ENCODE results near the gene TRIM62. TPM values are rescaled to one million over a fixed set of nuclear protein-coding genes. Genes with fewer than 3 reads are reported as not detected.

The TRIM62 gene
- total RNA-seq, 1 experiment from 2014 or later, result 2.5 TPM

- H3K4me3 ChIP-seq (ENCODE audit: low read depth, low read length), result no peak overlapping the region
- Mint-ChIP-seq H3K36me3 (ENCODE audit: insufficient read depth, unreplicated experiment) (no peaks in the 10 kb centered on the region), H3K27ac (ENCODE audit: unreplicated experiment) (no peak overlapping the region), H3K27me3 (ENCODE audit: insufficient read depth, unreplicated experiment) (peaks cover 6% of the 10 kb centered on the region), H3K4me3 (ENCODE audit: unreplicated experiment) (no peak overlapping the region), H3K4me1 (ENCODE audit: low read depth, unreplicated experiment) (no peaks in the 10 kb centered on the region), H3K9me3 (ENCODE audit: unreplicated experiment) (no peaks in the 10 kb centered on the region)
- BruUV-seq (replicated peaks), result no TSS peak
- H3K9me3 ChIP-seq, result no peaks in the 10 kb centered on the region
- H3K27me3 ChIP-seq (replicated peaks; ENCODE audit: control insufficient read depth, insufficient read depth, low read length), result no peaks in the 10 kb centered on the region
- CTCF ChIA-PET, result no interaction called here
- no peak for DNase-seq
- intact Hi-C loops (cut with micrococcal nuclease; ENCODE audit: unreplicated experiment), result no loop called here
- TF ChIP-seq, protein P1, sequence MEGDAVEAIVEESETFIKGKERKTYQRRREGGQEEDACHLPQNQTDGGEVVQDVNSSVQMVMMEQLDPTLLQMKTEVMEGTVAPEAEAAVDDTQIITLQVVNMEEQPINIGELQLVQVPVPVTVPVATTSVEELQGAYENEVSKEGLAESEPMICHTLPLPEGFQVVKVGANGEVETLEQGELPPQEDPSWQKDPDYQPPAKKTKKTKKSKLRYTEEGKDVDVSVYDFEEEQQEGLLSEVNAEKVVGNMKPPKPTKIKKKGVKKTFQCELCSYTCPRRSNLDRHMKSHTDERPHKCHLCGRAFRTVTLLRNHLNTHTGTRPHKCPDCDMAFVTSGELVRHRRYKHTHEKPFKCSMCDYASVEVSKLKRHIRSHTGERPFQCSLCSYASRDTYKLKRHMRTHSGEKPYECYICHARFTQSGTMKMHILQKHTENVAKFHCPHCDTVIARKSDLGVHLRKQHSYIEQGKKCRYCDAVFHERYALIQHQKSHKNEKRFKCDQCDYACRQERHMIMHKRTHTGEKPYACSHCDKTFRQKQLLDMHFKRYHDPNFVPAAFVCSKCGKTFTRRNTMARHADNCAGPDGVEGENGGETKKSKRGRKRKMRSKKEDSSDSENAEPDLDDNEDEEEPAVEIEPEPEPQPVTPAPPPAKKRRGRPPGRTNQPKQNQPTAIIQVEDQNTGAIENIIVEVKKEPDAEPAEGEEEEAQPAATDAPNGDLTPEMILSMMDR (IDR thresholded peaks at IDR 0.05; ENCODE audit: insufficient read depth in 1 of 2, low read depth in 1 of 2, low read length in 1 of 2, severe bottlenecking in 1 of 2, unreplicated experiment in 1 of 2), result no peak
- no peaks in the 10 kb centered on the region for H3K36me3 ChIP-seq (ENCODE audit: control insufficient read depth, insufficient read depth, low read length)
- H3K4me1 ChIP-seq, result no peaks in the 10 kb centered on the region
- POLR2A ChIA-PET, result no interaction called here
Measured at GRCh38 chr1:33211972-33212371, 30.1 kb upstream of the TRIM62 start.

GRCh38 chr1:33206340-33206739, 24.5 kb upstream of the TRIM62 start:
- H3K4me1 Mint-ChIP-seq (ENCODE audit: low read depth, unreplicated experiment), result no peaks in the 10 kb centered on the region
- no peaks in the 10 kb centered on the region for H3K36me3 ChIP-seq (ENCODE audit: control insufficient read depth, insufficient read depth, low read length)
- intact Hi-C loops (cut with micrococcal nuclease; ENCODE audit: unreplicated experiment), result no loop called here
- DNase-seq, result no peak
- no peaks in the 10 kb centered on the region for H3K27me3 ChIP-seq (replicated peaks; ENCODE audit: control insufficient read depth, insufficient read depth, low read length)
- no peaks in the 10 kb centered on the region for H3K9me3 ChIP-seq
- no TSS peak for BruUV-seq (replicated peaks)
- no peaks in the 10 kb centered on the region for H3K4me1 ChIP-seq
- H3K4me3 ChIP-seq (ENCODE audit: low read depth, low read length), result no peak overlapping the region
- TF ChIP-seq, protein P1 (IDR thresholded peaks at IDR 0.05; ENCODE audit: insufficient read depth in 1 of 2, low read depth in 1 of 2, low read length in 1 of 2, severe bottlenecking in 1 of 2, unreplicated experiment in 1 of 2), result no peak
- peaks cover 14% of the 10 kb centered on the region for H3K27me3 Mint-ChIP-seq (ENCODE audit: insufficient read depth, unreplicated experiment)
- H3K9me3 Mint-ChIP-seq (ENCODE audit: unreplicated experiment), result peaks cover 4% of the 10 kb centered on the region
- ChIA-PET CTCF (no interaction called here), POLR2A (no interaction called here)
- H3K36me3 Mint-ChIP-seq (ENCODE audit: insufficient read depth, unreplicated experiment), result peaks cover 5% of the 10 kb centered on the region
- H3K27ac Mint-ChIP-seq (ENCODE audit: unreplicated experiment), result no peak overlapping the region
- no peak overlapping the region for H3K4me3 Mint-ChIP-seq (ENCODE audit: unreplicated experiment)

DNA sequence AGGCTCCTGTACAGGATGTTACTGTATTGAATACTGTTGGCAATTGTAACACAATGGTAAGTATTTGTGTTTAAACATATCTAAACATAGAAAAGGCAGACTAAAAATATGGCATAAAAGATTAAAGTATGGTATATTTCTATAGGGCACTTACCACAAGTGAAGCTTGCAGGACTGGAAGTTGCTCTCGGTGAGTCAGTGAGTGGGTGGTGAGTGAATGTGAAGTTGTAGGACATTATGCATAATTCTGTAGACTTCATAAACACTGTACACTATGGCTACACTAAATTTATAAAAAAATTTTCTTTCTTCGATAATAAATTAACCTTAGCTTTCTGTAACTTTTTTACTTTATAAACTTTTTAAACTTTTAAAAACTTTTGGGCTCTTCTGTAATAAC, 13.7 kb upstream of the TRIM62 start:
- Histone ChIP-seq H3K9me3 (no peaks in the 10 kb centered on the region), H3K27me3 (replicated peaks; ENCODE audit: control insufficient read depth, insufficient read depth, low read length) (no peaks in the 10 kb centered on the region), H3K4me1 (no peaks in the 10 kb centered on the region), H3K36me3 (ENCODE audit: control insufficient read depth, insufficient read depth, low read length) (no peaks in the 10 kb centered on the region), H3K4me3 (ENCODE audit: low read depth, low read length) (no peak overlapping the region)
- intact Hi-C loops (cut with micrococcal nuclease; ENCODE audit: unreplicated experiment), result no loop called here
- Mint-ChIP-seq H3K4me3 (ENCODE audit: unreplicated experiment) (no peak overlapping the region), H3K27me3 (ENCODE audit: insufficient read depth, unreplicated experiment) (peaks cover 25% of the 10 kb centered on the region), H3K36me3 (ENCODE audit: insufficient read depth, unreplicated experiment) (no peaks in the 10 kb centered on the region), H3K27ac (ENCODE audit: unreplicated experiment) (no peak overlapping the region), H3K4me1 (ENCODE audit: low read depth, unreplicated experiment) (no peaks in the 10 kb centered on the region), H3K9me3 (ENCODE audit: unreplicated experiment) (peaks cover 6% of the 10 kb centered on the region)
- ChIA-PET CTCF (no interaction called here), POLR2A (no interaction called here)
- no peak for DNase-seq
- TF ChIP-seq, protein P1 (IDR thresholded peaks at IDR 0.05; ENCODE audit: insufficient read depth in 1 of 2, low read depth in 1 of 2, low read length in 1 of 2, severe bottlenecking in 1 of 2, unreplicated experiment in 1 of 2), result no peak
- no TSS peak for BruUV-seq (replicated peaks)
